Fibroblast of peridontal ligament (primary cell): ENCODE measurements around the gene MPP3.

Source experiments
- DNase-seq: peaks from one replicate; pipeline ENCODE4 v3.0.0-alpha.2; 2010; ENCODE audit errors: extremely low read depth

MPP3 gene

GRCh38 chr17:43832168-43832975, 574 bp downstream of the MPP3 start:
- DNase-seq = peak; percentile 62

- DNase-seq = no peak
These were observed 1.3 kb downstream of the MPP3 start for GRCh38 chr17:43831633-43832032.

GRCh38 chr17:43830510-43831140, 2.3 kb downstream of the MPP3 start:
- no peak for DNase-seq

GRCh38 chr17:43829738-43830137, 3.2 kb downstream of the MPP3 start:
- no peak for DNase-seq

GRCh38 chr17:43827596-43827995, 5.3 kb downstream of the MPP3 start:
- DNase-seq = no peak

GRCh38 chr17:43826206-43826605, 6.7 kb downstream of the MPP3 start:
- DNase-seq = no peak

- no peak for DNase-seq
These were observed 7.4 kb downstream of the MPP3 start for GRCh38 chr17:43825567-43825966.

- no peak for DNase-seq
These were observed 9.4 kb downstream of the MPP3 start for GRCh38 chr17:43823350-43824084.

- DNase-seq = no peak
These were observed 10.3 kb downstream of the MPP3 start for GRCh38 chr17:43822570-43823190.

- no peak for DNase-seq
These were observed 12.2 kb downstream of the MPP3 start for GRCh38 chr17:43820759-43821158.

GRCh38 chr17:43818966-43819365, 14.0 kb downstream of the MPP3 start:
- DNase-seq = no peak

GRCh38 chr17:43817826-43818225, 15.1 kb downstream of the MPP3 start:
- DNase-seq = no peak

GRCh38 chr17:43816336-43817320, 16.3 kb downstream of the MPP3 start:
- DNase-seq = no peak

GRCh38 chr17:43814714-43815113, 18.2 kb downstream of the MPP3 start:
- DNase-seq = peak; percentile 73

- DNase-seq = no peak
These were observed 18.9 kb downstream of the MPP3 start for GRCh38 chr17:43814026-43814425.

- no peak for DNase-seq
These were observed 19.6 kb downstream of the MPP3 start for GRCh38 chr17:43813386-43813785.

GRCh38 chr17:43812396-43813265, 20.3 kb downstream of the MPP3 start:
- DNase-seq = no peak

- no peak for DNase-seq
These were observed 22.1 kb downstream of the MPP3 start for GRCh38 chr17:43810823-43811222.

GRCh38 chr17:43810226-43810715, 22.7 kb downstream of the MPP3 start:
- no peak for DNase-seq

- no peak for DNase-seq
These were observed 23.8 kb downstream of the MPP3 start for GRCh38 chr17:43809121-43809520.
